NB4 (cell line): Measurements from ENCODE around the gene GALNS.

ENCODE experiments used
- DNase-seq: peaks from one replicate; pipeline ENCODE4 v3.0.0; 2010; ENCODE audit warnings: low read depth
- H3K4me3 ChIP-seq: one replicate; pipeline ENCODE4 v1.5.1; 2011; ENCODE audit warnings: mild to moderate bottlenecking, low read depth, low read length, moderate library complexity
- MYC ChIP-seq: IDR thresholded peaks from 2 replicates; pipeline ENCODE4 v1.6.1; 2011; ENCODE audit warnings: low read depth, low read length
- POLR2A ChIP-seq: IDR thresholded peaks from 2 replicates; pipeline ENCODE4 v1.6.1; 2011; ENCODE audit warnings: mild to moderate bottlenecking; ENCODE audit not compliant: insufficient read length; ENCODE audit errors: extremely low read depth
- TF ChIP-seq, protein P1 (sequence below): IDR thresholded peaks from one replicate; pipeline ENCODE4 v1.5.1; 2012; ENCODE audit warnings: low read depth, low read length
- TF ChIP-seq, protein P2 (sequence below): IDR thresholded peaks from 2 replicates; pipeline ENCODE4 v1.6.1; 2011; ENCODE audit warnings: low read depth, low read length

GALNS gene

DNA sequence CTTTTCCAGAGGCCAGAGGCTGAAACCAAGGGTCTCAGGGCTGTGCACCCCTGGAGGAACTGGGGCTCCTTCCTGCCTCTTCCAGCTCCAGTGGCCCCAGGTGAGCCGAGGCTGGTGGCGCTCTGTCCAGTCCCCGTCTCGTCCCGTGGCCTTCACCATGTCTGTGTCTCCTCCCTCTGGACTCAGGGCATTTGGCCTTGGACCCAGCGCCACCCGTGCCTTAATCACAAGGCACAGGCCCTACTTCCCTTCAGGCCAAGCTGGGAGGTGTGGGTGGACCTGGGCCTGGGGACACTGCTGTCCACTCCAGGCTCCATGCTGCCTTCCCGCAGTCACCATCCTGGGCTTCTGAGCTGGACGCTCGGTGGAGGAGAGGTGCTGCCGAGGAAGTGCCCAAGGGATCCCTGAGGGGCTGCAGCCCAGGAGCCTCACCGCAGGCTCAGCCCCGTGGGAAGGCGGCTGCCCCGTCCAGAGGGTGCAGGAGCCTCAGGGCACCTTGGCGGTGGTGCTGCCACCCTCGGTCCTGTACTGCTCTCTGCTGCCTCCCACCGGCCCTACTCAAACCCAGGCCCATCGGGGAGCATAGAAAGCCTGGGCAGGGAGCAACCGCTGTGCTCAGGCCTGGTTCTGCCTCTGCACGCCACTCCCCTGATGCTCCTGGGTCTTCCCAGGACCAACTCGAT, 35.4 kb downstream of the GALNS start:
- TF ChIP-seq MYC: no peak
- no peak for DNase-seq
- no peak overlapping the region for H3K4me3 ChIP-seq

DNA sequence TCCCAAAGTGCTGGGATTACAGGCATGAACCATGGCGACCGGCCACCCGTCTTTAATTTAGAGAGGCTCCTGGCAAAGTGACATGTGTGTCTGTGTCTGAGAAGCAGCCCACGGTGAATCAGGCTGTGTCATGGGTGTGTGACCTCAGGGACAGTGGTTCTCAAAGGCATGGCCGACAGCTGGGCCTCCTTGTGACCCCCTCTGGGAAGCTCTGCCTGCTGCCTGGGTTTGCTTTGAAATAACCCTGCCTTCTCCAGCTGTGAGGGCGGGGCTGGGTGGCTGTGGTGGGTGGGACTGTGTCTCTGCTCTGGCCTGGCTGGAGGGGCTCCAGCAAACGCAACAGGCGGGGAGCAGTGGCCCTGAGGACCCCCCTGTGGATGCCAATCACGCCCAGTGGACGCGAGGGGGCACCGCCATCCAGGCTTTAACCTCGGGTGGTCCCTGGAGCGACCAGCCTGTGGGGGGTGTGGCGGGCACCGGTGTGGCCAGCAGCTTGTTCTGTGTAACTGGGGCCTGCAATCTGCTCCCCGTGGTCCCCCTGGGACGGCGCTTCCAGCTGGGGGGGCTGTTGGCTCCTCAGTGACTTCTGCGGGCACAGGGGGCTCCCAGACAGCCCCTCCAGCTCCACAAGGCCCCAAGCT, 36.2 kb downstream of the GALNS start:
- TF ChIP-seq, protein P1, sequence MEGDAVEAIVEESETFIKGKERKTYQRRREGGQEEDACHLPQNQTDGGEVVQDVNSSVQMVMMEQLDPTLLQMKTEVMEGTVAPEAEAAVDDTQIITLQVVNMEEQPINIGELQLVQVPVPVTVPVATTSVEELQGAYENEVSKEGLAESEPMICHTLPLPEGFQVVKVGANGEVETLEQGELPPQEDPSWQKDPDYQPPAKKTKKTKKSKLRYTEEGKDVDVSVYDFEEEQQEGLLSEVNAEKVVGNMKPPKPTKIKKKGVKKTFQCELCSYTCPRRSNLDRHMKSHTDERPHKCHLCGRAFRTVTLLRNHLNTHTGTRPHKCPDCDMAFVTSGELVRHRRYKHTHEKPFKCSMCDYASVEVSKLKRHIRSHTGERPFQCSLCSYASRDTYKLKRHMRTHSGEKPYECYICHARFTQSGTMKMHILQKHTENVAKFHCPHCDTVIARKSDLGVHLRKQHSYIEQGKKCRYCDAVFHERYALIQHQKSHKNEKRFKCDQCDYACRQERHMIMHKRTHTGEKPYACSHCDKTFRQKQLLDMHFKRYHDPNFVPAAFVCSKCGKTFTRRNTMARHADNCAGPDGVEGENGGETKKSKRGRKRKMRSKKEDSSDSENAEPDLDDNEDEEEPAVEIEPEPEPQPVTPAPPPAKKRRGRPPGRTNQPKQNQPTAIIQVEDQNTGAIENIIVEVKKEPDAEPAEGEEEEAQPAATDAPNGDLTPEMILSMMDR: no peak
- TF ChIP-seq, protein P2, sequence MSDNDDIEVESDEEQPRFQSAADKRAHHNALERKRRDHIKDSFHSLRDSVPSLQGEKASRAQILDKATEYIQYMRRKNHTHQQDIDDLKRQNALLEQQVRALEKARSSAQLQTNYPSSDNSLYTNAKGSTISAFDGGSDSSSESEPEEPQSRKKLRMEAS: no peak
- no peak for TF ChIP-seq MYC
- TF ChIP-seq POLR2A: no peak
- H3K4me3 ChIP-seq: no peak overlapping the region
- DNase-seq: no peak

DNA sequence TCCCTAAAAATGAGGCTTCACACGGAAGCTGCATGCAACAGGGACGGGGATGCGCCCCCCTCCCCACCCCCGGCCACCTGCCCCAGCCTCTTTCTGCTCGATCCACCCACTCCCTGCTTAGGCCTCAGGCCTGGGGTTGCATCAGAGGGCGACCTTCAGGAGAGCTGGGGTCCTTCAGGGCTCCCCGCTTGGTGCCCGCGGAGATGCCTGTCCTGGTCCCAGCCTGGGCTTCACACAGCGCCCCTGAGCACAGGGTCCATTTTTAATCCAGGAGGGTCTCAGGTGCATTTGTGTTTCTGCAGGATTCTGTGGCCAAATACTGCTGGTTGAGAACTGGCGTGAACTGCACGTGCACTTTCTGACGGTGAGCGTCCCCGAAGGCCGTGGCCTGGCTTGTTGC, 37.6 kb downstream of the GALNS start:
- no peak overlapping the region for H3K4me3 ChIP-seq
- no peak for TF ChIP-seq POLR2A
- TF ChIP-seq MYC: no peak
- TF ChIP-seq, protein P1: no peak
- TF ChIP-seq, protein P2: no peak
- peak; percentile 55 for DNase-seq

DNA sequence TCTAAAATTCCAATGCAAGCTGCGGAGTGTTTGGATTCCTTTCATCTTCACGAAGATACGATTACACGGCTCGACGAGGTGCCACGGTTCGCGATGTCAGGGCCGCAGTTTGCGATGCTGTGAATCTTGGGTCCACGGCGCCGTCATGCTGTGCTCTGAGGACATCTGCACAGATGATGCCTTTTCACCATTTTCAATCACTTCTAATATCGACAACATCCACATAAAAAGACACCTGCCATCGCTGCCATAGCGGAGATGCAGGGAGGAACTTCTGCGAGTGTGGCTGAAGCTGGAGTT, 38.2 kb downstream of the GALNS start:
- no peak for DNase-seq
- no peak for TF ChIP-seq MYC
- TF ChIP-seq, protein P2: no peak
- TF ChIP-seq, protein P1: no peak
- no peak for TF ChIP-seq POLR2A
- no peak overlapping the region for H3K4me3 ChIP-seq

DNA sequence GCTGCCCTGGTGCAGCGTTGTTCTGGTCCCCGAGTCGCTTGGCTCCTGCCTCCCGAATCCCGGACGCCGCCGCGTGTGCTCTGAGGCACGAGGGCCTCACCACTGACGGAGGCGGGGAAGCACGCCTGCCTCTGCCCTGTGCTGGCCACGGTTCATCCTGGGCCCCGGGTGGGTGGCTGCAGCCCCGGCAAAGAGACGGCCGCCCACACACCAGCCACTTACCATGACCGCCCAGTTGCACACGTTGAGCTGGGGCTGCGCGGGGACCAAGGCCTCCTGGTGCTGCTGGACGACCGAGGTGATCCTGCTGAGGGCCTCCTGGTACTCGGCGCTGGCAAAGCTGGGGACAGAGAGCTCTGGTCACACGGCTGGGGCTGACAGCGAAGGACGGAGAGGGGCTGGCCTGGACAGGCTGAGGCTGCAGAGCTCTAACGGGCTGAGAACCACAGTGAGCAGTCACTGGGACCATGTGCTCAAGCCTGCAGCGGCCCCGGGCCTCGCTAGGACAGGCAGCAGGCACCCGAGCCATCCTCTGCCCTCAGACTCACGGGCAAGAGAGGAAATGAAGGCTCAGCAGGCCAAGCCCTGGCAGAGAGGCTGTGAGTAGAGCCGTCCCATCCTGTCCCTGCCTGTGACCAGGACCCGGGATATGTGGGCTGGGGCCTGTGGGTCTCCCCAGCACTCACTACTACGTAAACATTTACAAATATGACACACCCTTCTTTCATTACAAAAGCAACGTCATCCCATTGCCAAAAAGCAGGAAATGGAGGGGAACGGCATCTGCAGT, 38.8 kb downstream of the GALNS start:
- DNase-seq: no peak
- H3K4me3 ChIP-seq: no peak overlapping the region
- no peak for TF ChIP-seq MYC
- TF ChIP-seq, protein P2: no peak
- no peak for TF ChIP-seq POLR2A
- TF ChIP-seq, protein P1: no peak
